DOHH2 (cell line): ENCODE results near the gene BPHL.
A peak's percentile ranks its signal among the peaks of the same experiment; 100 is the strongest.

ENCODE experiments used
- H3F3A ChIP-seq: fragments of 200-600 bp; sonication (generic), shearing (Covaris generic); 2 replicates; pipeline ENCODE4 v1.6.0; 2016; ENCODE audit warnings: antibody characterized with exemption, mild to moderate bottlenecking; ENCODE audit not compliant: control insufficient read depth, insufficient read depth
- H3K27ac ChIP-seq: fragments of 200-600 bp; sonication (generic); 2 replicates; pipeline ENCODE4 v1.5.1; 2014; ENCODE audit warnings: low read depth, mild to moderate bottlenecking, low read length, moderate library complexity
- H3K27me3 ChIP-seq: fragments of 200-600 bp; sonication (generic); 2 replicates; pipeline ENCODE4 v1.6.1; 2014; ENCODE audit warnings: mild to moderate bottlenecking, low read length, mixed read lengths; ENCODE audit not compliant: control insufficient read depth
- H3K36me3 ChIP-seq: fragments of 200-600 bp; sonication (generic); 2 replicates; pipeline ENCODE4 v1.6.1; 2014; ENCODE audit warnings: mild to moderate bottlenecking, low read length, moderate library complexity, mixed read lengths; ENCODE audit not compliant: control insufficient read depth
- H3K4me1 ChIP-seq: fragments of 200-600 bp; sonication (generic); 2 replicates; pipeline ENCODE4 v1.6.1; 2014; ENCODE audit warnings: mild to moderate bottlenecking, low read length, mixed read lengths; ENCODE audit not compliant: control insufficient read depth
- H3K4me2 ChIP-seq: fragments of 200-600 bp; sonication (generic); 2 replicates; pipeline ENCODE4 v1.6.0; 2014; ENCODE audit warnings: mild to moderate bottlenecking, low read length, moderate library complexity
- H3K4me3 ChIP-seq: fragments of 200-600 bp; sonication (generic); 2 replicates; pipeline ENCODE4 v1.5.1; 2014; ENCODE audit warnings: mild to moderate bottlenecking, low read length, mixed read lengths
- H3K79me2 ChIP-seq: fragments of 200-600 bp; sonication (generic); 2 replicates; pipeline ENCODE4 v1.6.1; 2014; ENCODE audit warnings: mild to moderate bottlenecking, low read length, mixed read lengths; ENCODE audit not compliant: control insufficient read depth
- H3K9me2 ChIP-seq: fragments of 200-600 bp; sonication (generic); replicated peaks from 2 replicates; pipeline ENCODE4 v1.6.1; 2014; ENCODE audit warnings: mild to moderate bottlenecking, low read length, mixed read lengths; ENCODE audit not compliant: control insufficient read depth
- H3K9me3 ChIP-seq: fragments of 200-600 bp; sonication (generic); 2 replicates; pipeline ENCODE4 v1.6.1; 2014; ENCODE audit warnings: antibody characterized with exemption, low read length, mixed read lengths; ENCODE audit not compliant: control insufficient read depth, insufficient read depth
- H4K20me1 ChIP-seq: fragments of 200-600 bp; sonication (generic); 2 replicates; pipeline ENCODE4 v1.6.0; 2014; ENCODE audit warnings: low read depth, mild to moderate bottlenecking, antibody characterized with exemption, low read length, moderate library complexity; ENCODE audit not compliant: control insufficient read depth, insufficient read depth
- EZH2phosphoT487 ChIP-seq: fragments of 200-600 bp; sonication (generic); IDR thresholded peaks from 2 replicates; pipeline ENCODE4 v1.6.1; 2017; ENCODE audit warnings: borderline replicate concordance, mild to moderate bottlenecking, antibody characterized with exemption, low read length, moderate library complexity, mixed read lengths
- TF ChIP-seq, protein P1 (sequence below): fragments of 200-600 bp; sonication (generic); IDR thresholded peaks from one replicate; pipeline ENCODE4 v1.5.1; 2014; ENCODE audit warnings: antibody characterized with exemption, mild to moderate bottlenecking, low read depth, low read length; ENCODE audit not compliant: poor library complexity, severe bottlenecking

Gene BPHL

GRCh38 chr6:3139090-3139903 lies 20.8 kb downstream of the BPHL start:
- Histone ChIP-seq H3K4me3 (peak overlapping the region; percentile 32), H3K9me3 (no peaks in the 10 kb centered on the region), H3K4me1 (peaks cover 20% of the 10 kb centered on the region), H3K27me3 (no peaks in the 10 kb centered on the region), H3K36me3 (peaks cover 51% of the 10 kb centered on the region), H3F3A (peaks cover 8% of the 10 kb centered on the region), H4K20me1 (no peaks in the 10 kb centered on the region), H3K9me2 (no peaks in the 10 kb centered on the region), H3K4me2 (peak overlapping the region; percentile 66), H3K27ac (peak overlapping the region; percentile 44), H3K79me2 (no peaks in the 10 kb centered on the region)
- TF ChIP-seq EZH2phosphoT487, result no peak
- TF ChIP-seq, protein P1, sequence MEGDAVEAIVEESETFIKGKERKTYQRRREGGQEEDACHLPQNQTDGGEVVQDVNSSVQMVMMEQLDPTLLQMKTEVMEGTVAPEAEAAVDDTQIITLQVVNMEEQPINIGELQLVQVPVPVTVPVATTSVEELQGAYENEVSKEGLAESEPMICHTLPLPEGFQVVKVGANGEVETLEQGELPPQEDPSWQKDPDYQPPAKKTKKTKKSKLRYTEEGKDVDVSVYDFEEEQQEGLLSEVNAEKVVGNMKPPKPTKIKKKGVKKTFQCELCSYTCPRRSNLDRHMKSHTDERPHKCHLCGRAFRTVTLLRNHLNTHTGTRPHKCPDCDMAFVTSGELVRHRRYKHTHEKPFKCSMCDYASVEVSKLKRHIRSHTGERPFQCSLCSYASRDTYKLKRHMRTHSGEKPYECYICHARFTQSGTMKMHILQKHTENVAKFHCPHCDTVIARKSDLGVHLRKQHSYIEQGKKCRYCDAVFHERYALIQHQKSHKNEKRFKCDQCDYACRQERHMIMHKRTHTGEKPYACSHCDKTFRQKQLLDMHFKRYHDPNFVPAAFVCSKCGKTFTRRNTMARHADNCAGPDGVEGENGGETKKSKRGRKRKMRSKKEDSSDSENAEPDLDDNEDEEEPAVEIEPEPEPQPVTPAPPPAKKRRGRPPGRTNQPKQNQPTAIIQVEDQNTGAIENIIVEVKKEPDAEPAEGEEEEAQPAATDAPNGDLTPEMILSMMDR, result no peak

DNA sequence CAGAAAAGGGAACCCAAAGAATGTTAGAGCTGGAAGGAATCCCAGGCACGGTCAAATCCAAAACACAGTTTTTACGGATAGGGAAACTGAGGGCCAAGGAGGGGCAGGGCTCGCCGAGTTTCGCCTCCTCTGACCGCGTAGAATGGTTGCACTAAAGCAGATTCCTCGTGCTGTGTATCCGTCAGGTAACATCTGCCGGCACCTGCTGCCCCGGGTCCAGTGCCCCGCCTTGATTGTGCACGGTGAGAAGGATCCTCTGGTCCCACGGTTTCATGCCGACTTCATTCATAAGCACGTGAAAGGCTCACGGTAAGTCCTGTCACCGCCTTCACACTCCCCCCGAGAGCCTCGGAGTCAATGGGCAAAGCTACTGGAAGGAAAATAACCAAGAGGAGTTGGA lies 21.7 kb downstream of the BPHL start:
- no peaks in the 10 kb centered on the region for H3K79me2 ChIP-seq
- H3K9me2 ChIP-seq, result no peaks in the 10 kb centered on the region
- H3F3A ChIP-seq, result peaks cover 8% of the 10 kb centered on the region
- no peak overlapping the region for H3K27ac ChIP-seq
- TF ChIP-seq EZH2phosphoT487, result no peak
- TF ChIP-seq, protein P1, result no peak
- H3K36me3 ChIP-seq, result peaks cover 52% of the 10 kb centered on the region
- no peaks in the 10 kb centered on the region for H4K20me1 ChIP-seq
- no peaks in the 10 kb centered on the region for H3K9me3 ChIP-seq
- no peaks in the 10 kb centered on the region for H3K27me3 ChIP-seq
- peak overlapping the region; percentile 66; the same call in 1 of the 2 replicates for H3K4me2 ChIP-seq
- H3K4me3 ChIP-seq, result no peak overlapping the region
- H3K4me1 ChIP-seq, result peaks cover 20% of the 10 kb centered on the region

DNA sequence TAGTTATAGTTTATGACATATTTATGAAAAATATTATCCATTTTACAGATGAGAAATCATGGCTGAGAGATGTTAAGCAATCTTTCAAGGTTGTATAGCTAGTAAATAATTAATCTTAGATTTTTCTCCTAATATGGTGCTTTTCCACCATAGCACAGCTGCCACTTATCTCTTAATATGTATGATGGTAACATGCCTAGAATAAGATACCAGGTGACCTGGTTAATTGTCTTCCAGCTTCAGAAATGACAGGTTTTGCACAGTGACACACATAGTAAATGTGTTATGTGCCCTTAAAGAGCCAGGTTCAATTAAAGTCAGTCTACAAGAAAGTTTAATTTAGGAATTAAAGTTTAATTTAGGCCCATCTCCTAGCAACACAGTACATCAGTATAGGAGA lies 24.0 kb downstream of the BPHL start:
- no peaks in the 10 kb centered on the region for H3K9me3 ChIP-seq
- no peak for TF ChIP-seq EZH2phosphoT487
- TF ChIP-seq, protein P1, result no peak
- H3K27ac ChIP-seq, result no peak overlapping the region
- no peaks in the 10 kb centered on the region for H3K9me2 ChIP-seq
- no peaks in the 10 kb centered on the region for H4K20me1 ChIP-seq
- H3K36me3 ChIP-seq, result peaks cover 44% of the 10 kb centered on the region
- H3F3A ChIP-seq, result peaks cover 8% of the 10 kb centered on the region
- no peaks in the 10 kb centered on the region for H3K79me2 ChIP-seq
- no peak overlapping the region for H3K4me2 ChIP-seq
- H3K27me3 ChIP-seq, result no peaks in the 10 kb centered on the region
- H3K4me3 ChIP-seq, result no peak overlapping the region
- peaks cover 20% of the 10 kb centered on the region for H3K4me1 ChIP-seq
